Measurements from ENCODE around the gene MROH2A. TPM values are rescaled to one million over a fixed set of nuclear protein-coding genes. Genes with fewer than 3 reads are reported as not detected.

The MROH2A gene
- total RNA-seq, 6 donors from 2014 or later = not detected

DNA sequence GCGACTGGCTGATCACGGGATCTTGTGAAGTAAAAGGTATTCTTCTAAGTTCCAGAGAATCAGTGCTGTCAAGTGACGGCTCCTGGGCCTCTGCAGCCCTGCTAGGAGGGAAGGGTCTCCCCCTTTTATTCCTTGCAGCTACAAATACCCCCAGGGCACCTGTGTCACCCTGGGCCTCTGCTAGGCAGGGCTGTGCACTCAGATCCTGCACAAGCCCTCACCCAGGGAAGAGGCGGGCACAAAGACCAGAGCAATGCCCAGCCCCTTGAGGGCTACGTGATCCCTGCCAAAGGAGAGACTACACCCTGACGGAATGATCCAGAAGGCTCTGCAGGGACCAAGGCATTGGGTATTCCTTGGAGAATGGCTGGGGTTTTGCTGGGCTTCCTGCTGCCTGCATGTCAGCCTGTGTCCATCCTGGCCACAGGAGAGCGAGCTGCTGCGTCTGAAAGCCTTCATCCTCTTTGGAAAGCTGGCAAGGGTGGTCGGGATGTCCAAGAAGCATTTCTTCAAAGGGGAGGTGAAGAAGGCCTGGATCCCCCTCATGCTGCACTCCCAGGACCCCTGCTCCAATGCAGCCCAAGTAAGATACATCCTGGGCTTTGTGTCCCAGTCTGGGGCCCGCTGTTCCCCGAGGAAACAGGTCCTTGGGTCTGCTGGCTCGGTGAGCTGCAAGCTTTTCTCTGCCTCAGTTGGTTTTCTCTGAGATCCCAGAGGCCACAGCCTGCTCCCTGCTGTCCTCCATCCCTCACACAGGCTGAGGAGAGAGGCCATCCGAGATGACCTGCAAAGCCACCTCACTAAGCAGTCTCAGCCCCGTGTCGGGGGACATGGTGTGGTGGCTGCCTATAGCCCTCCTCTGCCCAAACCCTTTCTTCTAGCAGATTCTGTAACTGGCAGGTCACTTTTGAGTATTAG, 51.3 kb downstream of the MROH2A start:
- no peak for DNase-seq
- 91 to 94% methylated on average over 6 to 15 of the region's 15 CpGs for WGBS, 2 donors
- Histone ChIP-seq H3K27ac (no peak overlapping the region), H3K4me1 (no peaks in the 10 kb centered on the region), H3K9me3 (peaks cover 0 to 3% (median 0%) of the 10 kb centered on the region in 4 donors), H3K27me3 (no peaks in the 10 kb centered on the region), H3K36me3 (no peaks in the 10 kb centered on the region), H3K4me3 (no peak overlapping the region)
- TF ChIP-seq, protein P1, sequence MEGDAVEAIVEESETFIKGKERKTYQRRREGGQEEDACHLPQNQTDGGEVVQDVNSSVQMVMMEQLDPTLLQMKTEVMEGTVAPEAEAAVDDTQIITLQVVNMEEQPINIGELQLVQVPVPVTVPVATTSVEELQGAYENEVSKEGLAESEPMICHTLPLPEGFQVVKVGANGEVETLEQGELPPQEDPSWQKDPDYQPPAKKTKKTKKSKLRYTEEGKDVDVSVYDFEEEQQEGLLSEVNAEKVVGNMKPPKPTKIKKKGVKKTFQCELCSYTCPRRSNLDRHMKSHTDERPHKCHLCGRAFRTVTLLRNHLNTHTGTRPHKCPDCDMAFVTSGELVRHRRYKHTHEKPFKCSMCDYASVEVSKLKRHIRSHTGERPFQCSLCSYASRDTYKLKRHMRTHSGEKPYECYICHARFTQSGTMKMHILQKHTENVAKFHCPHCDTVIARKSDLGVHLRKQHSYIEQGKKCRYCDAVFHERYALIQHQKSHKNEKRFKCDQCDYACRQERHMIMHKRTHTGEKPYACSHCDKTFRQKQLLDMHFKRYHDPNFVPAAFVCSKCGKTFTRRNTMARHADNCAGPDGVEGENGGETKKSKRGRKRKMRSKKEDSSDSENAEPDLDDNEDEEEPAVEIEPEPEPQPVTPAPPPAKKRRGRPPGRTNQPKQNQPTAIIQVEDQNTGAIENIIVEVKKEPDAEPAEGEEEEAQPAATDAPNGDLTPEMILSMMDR (IDR thresholded peaks at IDR 0.05) = no peak
- TF ChIP-seq EP300 (IDR thresholded peaks at IDR 0.05) (no peak), POLR2A (IDR thresholded peaks at IDR 0.05) (no peak), POLR2AphosphoS5 (IDR thresholded peaks at IDR 0.05) (no peak)
- no peak for ATAC-seq (ENCODE audit: low FRiP score in 2 of 2)

DNA sequence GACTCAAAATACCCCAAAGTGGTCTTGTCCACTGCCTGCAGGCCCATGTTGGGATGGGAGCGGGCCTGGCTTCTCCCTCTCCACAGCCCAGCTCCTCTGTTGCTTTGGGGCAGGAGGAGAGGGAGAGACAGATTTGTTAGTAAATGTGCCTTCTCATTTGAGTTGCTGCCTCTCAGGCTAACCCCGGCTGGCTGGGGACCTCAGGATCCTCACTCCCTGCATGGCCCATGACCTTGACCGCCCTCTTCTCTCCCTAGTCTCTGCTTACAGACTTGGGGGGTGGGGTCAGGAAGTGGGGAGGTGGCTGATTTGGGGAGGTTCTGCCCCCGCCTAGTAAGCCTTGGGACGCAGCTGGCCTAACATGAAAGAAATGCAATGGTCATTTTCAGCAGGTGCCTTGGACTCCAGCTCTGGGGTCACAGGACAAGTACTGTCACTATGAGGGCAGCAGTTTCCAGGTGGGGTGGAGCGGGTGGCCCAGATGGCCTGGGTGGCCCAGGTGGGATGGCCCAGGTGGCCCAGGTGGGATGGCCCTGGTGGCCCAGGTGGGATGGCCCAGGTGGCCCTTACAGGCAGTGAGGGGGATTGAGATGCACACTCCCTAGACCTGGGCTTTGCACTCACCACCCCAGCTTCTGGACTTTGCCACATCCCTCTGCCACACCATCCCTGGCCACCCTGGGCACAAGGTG, 52.1 kb downstream of the MROH2A start:
- no peaks in the 10 kb centered on the region for H3K4me1 ChIP-seq
- 84 to 98% methylated on average over 3 to 6 of the region's 6 CpGs for whole genome bisulfite sequencing, 2 donors
- TF ChIP-seq POLR2A (IDR thresholded peaks at IDR 0.05) (no peak), EP300 (IDR thresholded peaks at IDR 0.05) (no peak), POLR2AphosphoS5 (IDR thresholded peaks at IDR 0.05) (no peak)
- TF ChIP-seq, protein P1 (IDR thresholded peaks at IDR 0.05) = no peak
- peaks cover 0 to 3% (median 0%) of the 10 kb centered on the region in 4 donors for H3K9me3 ChIP-seq
- no peaks in the 10 kb centered on the region for H3K27me3 ChIP-seq
- DNase-seq (no peak), ATAC-seq (ENCODE audit: low FRiP score in 2 of 2) (no peak)
- no peak overlapping the region for H3K27ac ChIP-seq
- no peaks in the 10 kb centered on the region for H3K36me3 ChIP-seq
- no peak overlapping the region for H3K4me3 ChIP-seq

DNA sequence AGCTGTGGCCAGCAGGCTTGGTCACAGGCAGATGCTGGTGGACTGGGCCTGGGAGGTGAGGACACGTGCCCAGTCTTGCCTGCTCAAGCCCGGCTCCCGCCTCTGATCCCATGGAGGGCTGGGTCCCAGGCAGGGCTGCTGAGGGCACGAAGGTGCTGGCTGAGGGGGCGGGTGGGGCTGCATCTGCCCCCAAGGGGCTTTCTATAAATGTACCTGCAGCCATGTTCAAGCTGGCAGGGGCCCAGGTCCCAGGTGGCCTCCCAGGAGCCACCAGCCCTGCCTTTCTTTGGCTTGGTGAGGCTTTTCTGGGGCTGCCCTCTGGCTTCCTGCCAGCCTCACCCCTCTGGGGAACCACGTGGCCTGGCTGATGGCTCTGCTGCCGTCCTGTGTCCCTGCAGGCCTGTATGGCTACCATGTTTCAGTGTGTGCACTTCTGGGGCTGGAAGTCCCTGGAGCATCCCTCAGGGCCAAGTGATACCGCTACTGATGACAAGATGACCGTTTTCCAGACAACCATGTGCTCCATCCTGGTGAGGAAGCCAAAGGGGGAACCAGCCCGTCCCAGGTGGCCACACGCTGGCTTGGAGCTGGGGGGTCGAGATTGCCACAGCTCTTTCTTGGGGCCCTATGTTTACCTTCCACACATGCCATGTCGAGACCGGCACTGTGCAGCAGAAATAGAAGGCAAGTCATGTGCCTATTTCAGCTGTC, 53.0 kb downstream of the MROH2A start:
- WGBS, 2 donors = 87 to 90% methylated on average over 11 to 12 of the region's 14 CpGs
- H3K4me1 ChIP-seq = no peaks in the 10 kb centered on the region
- H3K4me3 ChIP-seq = no peak overlapping the region
- DNase-seq (no peak), ATAC-seq (ENCODE audit: low FRiP score in 2 of 2) (no peak)
- H3K27me3 ChIP-seq = no peaks in the 10 kb centered on the region
- no peaks in the 10 kb centered on the region for H3K36me3 ChIP-seq
- H3K27ac ChIP-seq = no peak overlapping the region
- peaks cover 0 to under 1% (median 0%) of the 10 kb centered on the region in 4 donors for H3K9me3 ChIP-seq
- TF ChIP-seq EP300 (IDR thresholded peaks at IDR 0.05) (no peak), POLR2AphosphoS5 (IDR thresholded peaks at IDR 0.05) (no peak), POLR2A (IDR thresholded peaks at IDR 0.05) (no peak)
- TF ChIP-seq, protein P1 (IDR thresholded peaks at IDR 0.05) = no peak

DNA sequence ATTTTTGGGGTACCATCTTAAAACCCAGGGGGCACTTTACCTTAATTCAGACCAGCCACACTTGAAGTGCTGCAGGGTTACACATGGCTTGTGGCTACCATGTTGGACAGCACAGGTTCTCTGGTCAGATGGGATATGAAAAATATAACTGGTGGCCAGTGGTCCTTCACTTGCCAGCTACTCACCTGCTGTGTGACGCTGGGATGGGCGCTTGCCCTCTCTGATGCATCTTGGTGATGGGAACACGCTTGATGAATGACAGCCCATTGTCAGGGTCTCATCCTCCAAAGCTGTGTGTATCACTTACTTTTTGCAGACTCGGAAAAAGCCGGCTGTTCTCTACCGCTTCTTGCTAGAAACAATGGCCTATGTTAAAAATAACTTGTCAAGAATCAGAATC, 53.7 kb downstream of the MROH2A start:
- Histone ChIP-seq H3K4me3 (no peak overlapping the region), H3K9me3 (no peaks in the 10 kb centered on the region), H3K4me1 (no peaks in the 10 kb centered on the region), H3K27me3 (no peaks in the 10 kb centered on the region), H3K36me3 (no peaks in the 10 kb centered on the region), H3K27ac (no peak overlapping the region)
- 90 to 98% methylated on average over 6 of the region's 6 CpGs for WGBS, 2 donors
- TF ChIP-seq EP300 (IDR thresholded peaks at IDR 0.05) (no peak), POLR2AphosphoS5 (IDR thresholded peaks at IDR 0.05) (no peak), POLR2A (IDR thresholded peaks at IDR 0.05) (no peak)
- TF ChIP-seq, protein P1 (IDR thresholded peaks at IDR 0.05) = no peak
- ATAC-seq (ENCODE audit: low FRiP score in 2 of 2) (no peak), DNase-seq (no peak)
